Fibroblast of the aortic adventitia (primary cell): ENCODE data around the gene NCOA1. TPM values are rescaled to one million over a fixed set of nuclear protein-coding genes. Genes with fewer than 3 reads are reported as not detected.

Experiments used
- DNase-seq: peaks from one replicate; pipeline ENCODE4 v3.0.0-alpha.2; 2010; ENCODE audit warnings: low read depth
- H3K4me3 ChIP-seq: 2 replicates; pipeline ENCODE4 v1.5.1; 2011; ENCODE audit warnings: low read depth, mild to moderate bottlenecking, control low read depth, low read length, moderate library complexity
- total RNA-seq: library from RNA; depleted of rRNA; stranded (reverse); fragments of >200 nt; gene quantifications from 2 replicates; pipeline ENCODE4 v1.2.3, GENCODE V29; 2012; ENCODE audit warnings: low replicate concordance
- TF ChIP-seq, protein P1 (sequence below): IDR thresholded peaks from 2 replicates; pipeline ENCODE4 v1.5.1; 2011; ENCODE audit warnings: mild to moderate bottlenecking, low read length, control low read depth, inconsistent platforms; ENCODE audit not compliant: insufficient read depth

NCOA1 gene
- total RNA-seq, 1 donor = 24.0 TPM

GRCh38 chr2:24734741-24735140, 243.7 kb downstream of the NCOA1 start:
- no peak for DNase-seq
- H3K4me3 ChIP-seq = no peak overlapping the region
- TF ChIP-seq, protein P1, sequence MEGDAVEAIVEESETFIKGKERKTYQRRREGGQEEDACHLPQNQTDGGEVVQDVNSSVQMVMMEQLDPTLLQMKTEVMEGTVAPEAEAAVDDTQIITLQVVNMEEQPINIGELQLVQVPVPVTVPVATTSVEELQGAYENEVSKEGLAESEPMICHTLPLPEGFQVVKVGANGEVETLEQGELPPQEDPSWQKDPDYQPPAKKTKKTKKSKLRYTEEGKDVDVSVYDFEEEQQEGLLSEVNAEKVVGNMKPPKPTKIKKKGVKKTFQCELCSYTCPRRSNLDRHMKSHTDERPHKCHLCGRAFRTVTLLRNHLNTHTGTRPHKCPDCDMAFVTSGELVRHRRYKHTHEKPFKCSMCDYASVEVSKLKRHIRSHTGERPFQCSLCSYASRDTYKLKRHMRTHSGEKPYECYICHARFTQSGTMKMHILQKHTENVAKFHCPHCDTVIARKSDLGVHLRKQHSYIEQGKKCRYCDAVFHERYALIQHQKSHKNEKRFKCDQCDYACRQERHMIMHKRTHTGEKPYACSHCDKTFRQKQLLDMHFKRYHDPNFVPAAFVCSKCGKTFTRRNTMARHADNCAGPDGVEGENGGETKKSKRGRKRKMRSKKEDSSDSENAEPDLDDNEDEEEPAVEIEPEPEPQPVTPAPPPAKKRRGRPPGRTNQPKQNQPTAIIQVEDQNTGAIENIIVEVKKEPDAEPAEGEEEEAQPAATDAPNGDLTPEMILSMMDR = no peak

- no peak overlapping the region for H3K4me3 ChIP-seq
- DNase-seq = no peak
- TF ChIP-seq, protein P1 = no peak
Observed at GRCh38 chr2:24739354-24740025, 248.4 kb downstream of the NCOA1 start.

DNA sequence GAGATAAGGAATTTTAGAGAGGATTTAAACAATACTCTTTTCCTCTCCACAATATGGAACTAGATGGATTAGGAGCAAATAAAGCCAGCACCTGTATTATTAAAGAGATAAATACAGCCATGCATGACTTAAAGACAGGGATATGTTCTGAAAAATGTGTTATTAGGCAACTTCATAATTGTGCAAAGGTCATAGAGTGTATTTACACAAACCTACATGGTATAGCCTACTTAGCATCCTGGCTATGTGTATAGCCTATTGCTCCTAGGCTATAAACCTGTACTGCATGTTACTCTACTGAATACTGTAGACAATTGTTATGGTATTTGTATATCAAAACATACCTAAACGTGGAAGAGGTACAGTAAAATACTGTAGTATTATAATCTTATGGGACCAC, 249.1 kb downstream of the NCOA1 start:
- TF ChIP-seq, protein P1 = no peak
- DNase-seq = no peak
- H3K4me3 ChIP-seq = no peak overlapping the region

DNA sequence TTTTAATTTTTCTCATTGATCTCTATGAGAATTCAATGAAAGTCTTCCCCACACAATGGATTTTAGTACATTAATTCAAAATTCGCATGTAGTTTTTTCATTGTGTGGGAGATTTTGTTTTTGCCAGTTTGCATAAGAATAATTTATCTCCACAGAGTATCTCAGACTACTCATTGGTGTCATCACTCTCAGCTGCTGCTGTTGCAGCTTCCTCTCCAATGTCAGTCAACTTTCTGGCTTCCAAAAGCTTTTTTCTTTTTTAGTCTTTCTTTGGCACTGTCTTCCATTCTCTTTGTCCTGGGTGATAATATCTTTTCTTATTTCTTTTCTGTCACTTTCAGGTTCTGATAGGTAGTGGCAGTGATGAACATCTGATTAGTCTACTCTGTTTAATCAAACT, 251.7 kb downstream of the NCOA1 start:
- no peak for DNase-seq
- H3K4me3 ChIP-seq = no peak overlapping the region
- TF ChIP-seq, protein P1 = no peak

GRCh38 chr2:24743924-24744323, 252.9 kb downstream of the NCOA1 start:
- TF ChIP-seq, protein P1 = no peak
- DNase-seq = no peak
- no peak overlapping the region for H3K4me3 ChIP-seq

- TF ChIP-seq, protein P1 = no peak
- no peak for DNase-seq
Observed at GRCh38 chr2:24744356-24744755, 253.3 kb downstream of the NCOA1 start.

GRCh38 chr2:24745825-24746224, 254.8 kb downstream of the NCOA1 start:
- TF ChIP-seq, protein P1 = no peak
- no peak overlapping the region for H3K4me3 ChIP-seq
- no peak for DNase-seq

More at GRCh38 chr2:24744356-24744755, 253.3 kb downstream of the NCOA1 start:
- no peak overlapping the region for H3K4me3 ChIP-seq
